ENCODE measurements around the gene TMEM219. TPM values are rescaled to one million over a fixed set of nuclear protein-coding genes. Genes with fewer than 3 reads are reported as not detected.

TMEM219 gene
- total and polyA plus RNA-seq, 9 of the 15 experiments (the other 6 are each of a cell fraction or from before 2014, with no cell fraction given): 35.3 to 62.8 (median 55.5) TPM

DNA sequence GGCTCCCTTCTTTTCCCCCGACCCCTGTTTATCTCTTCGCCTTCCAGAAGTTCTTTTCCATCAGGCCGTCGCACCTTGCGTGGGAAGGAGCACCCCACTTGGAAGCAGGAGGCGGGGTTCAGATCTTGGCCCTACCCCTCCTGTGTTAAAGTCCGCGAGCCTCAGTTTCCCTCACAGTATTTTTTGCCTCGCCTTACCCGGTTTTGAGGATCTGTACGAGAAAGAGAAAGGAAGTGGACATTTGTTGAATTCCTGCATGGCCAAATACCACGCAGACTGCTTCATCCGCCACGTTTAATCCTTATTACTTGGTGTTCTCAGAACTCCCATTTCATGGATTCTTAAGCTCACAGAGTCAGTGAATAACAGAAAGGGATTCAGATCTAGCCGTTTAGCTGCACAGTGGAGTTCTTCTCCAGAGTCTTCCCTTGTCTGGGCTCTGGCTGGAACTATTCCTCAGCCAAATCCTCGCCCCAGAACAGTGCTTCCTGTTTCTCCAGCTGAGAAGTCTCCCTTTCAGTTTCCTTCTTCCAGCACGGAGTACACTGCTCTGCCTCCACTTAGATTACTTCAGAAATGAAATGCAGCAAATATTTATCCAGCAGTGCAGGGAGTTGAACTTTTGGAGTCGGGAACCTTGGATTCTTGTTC lies 590 bp downstream of the TMEM219 start:
- in situ Hi-C loops (cut with MboI) (no loop called here), intact Hi-C loops (cut with micrococcal nuclease) (loop anchor here (5.0 kb wide), 1 partner anchor 35 kb away; the partner anchor contains the start of gene KCTD13)
- ATAC-seq (0 out of 3 replicates have a peak, but pooled peaks have one; percentile 7), FAIRE-seq (peak; percentile 56), DNase-seq (ENCODE audit: extremely low read depth in 1 of 4, low spot score in 3 of 4) (peak in 3 of 4 experiments; percentile 7 to 20 (median 16))
- Histone ChIP-seq H3K4me1 (replicated peaks in 1 of 2; ENCODE audit: control insufficient read depth in 2 of 2, insufficient read depth in 2 of 2, low read length in 2 of 2) (peaks cover 12 to 20% of the 10 kb centered on the region in 2 experiments; a peak in 4 of 5 replicates), H3K9me3 (replicated peaks; ENCODE audit: control insufficient read depth, insufficient read depth, low read depth, low read length) (no peaks in the 10 kb centered on the region; the same call in 1 of the 2 replicates), H3K9me1 (ENCODE audit: control insufficient read depth, insufficient read depth, low read length) (no peaks in the 10 kb centered on the region), H3K4me2 (ENCODE audit: insufficient read depth, low read length) (peak overlapping the region; percentile 87), H2AFZ (ENCODE audit: low read depth, low read length) (peak overlapping the region; percentile 100), H3K79me2 (ENCODE audit: control insufficient read depth, insufficient read depth, low read length) (peaks cover 7% of the 10 kb centered on the region; the same call in 2 of the 3 replicates), H3K27me3 (ENCODE audit: control insufficient read depth in 2 of 2, insufficient read depth in 2 of 2, low read length in 2 of 2) (no peaks in the 10 kb centered on the region), H3K4me3 (peak overlapping the region; percentile 69), H4K20me1 (replicated peaks; ENCODE audit: control insufficient read depth, insufficient read depth, low read length) (no peaks in the 10 kb centered on the region), H3K9ac (ENCODE audit: insufficient read depth in 1 of 2, low read depth in 2 of 2, low read length in 2 of 2) (peak overlapping the region; percentile 86 to 95), H3K27ac (ENCODE audit: extremely low read depth, low read depth, low read length) (peak overlapping the region; percentile 85), H3K36me3 (ENCODE audit: control insufficient read depth, insufficient read depth, low read length) (peaks cover 7% of the 10 kb centered on the region; the same call in 2 of the 3 replicates)
- BruUV-seq (replicated peaks): TSS peak; percentile 84
- CTCF ChIA-PET (ENCODE audit: low intra/inter-chr PET ratio): no interaction called here
- 9% methylated on average over 18 of the region's 18 CpGs for WGBS (ENCODE audit: insufficient coverage, low coverage, missing lambda C conversion rate)
- POLR2A ChIA-PET: interaction anchor here (1.0 to 3.3 kb wide), 4 partner anchors 11 to 35 kb away, joined by 3 to 18 read pairs (median 11); partner anchors contain the start of gene TAOK2
- TF ChIP-seq ARID4B (CRISPR knock-in tag; IDR thresholded peaks at IDR 0.05): peak; percentile 62; the same call in 1 of the 2 replicates
- TF ChIP-seq, protein P1, sequence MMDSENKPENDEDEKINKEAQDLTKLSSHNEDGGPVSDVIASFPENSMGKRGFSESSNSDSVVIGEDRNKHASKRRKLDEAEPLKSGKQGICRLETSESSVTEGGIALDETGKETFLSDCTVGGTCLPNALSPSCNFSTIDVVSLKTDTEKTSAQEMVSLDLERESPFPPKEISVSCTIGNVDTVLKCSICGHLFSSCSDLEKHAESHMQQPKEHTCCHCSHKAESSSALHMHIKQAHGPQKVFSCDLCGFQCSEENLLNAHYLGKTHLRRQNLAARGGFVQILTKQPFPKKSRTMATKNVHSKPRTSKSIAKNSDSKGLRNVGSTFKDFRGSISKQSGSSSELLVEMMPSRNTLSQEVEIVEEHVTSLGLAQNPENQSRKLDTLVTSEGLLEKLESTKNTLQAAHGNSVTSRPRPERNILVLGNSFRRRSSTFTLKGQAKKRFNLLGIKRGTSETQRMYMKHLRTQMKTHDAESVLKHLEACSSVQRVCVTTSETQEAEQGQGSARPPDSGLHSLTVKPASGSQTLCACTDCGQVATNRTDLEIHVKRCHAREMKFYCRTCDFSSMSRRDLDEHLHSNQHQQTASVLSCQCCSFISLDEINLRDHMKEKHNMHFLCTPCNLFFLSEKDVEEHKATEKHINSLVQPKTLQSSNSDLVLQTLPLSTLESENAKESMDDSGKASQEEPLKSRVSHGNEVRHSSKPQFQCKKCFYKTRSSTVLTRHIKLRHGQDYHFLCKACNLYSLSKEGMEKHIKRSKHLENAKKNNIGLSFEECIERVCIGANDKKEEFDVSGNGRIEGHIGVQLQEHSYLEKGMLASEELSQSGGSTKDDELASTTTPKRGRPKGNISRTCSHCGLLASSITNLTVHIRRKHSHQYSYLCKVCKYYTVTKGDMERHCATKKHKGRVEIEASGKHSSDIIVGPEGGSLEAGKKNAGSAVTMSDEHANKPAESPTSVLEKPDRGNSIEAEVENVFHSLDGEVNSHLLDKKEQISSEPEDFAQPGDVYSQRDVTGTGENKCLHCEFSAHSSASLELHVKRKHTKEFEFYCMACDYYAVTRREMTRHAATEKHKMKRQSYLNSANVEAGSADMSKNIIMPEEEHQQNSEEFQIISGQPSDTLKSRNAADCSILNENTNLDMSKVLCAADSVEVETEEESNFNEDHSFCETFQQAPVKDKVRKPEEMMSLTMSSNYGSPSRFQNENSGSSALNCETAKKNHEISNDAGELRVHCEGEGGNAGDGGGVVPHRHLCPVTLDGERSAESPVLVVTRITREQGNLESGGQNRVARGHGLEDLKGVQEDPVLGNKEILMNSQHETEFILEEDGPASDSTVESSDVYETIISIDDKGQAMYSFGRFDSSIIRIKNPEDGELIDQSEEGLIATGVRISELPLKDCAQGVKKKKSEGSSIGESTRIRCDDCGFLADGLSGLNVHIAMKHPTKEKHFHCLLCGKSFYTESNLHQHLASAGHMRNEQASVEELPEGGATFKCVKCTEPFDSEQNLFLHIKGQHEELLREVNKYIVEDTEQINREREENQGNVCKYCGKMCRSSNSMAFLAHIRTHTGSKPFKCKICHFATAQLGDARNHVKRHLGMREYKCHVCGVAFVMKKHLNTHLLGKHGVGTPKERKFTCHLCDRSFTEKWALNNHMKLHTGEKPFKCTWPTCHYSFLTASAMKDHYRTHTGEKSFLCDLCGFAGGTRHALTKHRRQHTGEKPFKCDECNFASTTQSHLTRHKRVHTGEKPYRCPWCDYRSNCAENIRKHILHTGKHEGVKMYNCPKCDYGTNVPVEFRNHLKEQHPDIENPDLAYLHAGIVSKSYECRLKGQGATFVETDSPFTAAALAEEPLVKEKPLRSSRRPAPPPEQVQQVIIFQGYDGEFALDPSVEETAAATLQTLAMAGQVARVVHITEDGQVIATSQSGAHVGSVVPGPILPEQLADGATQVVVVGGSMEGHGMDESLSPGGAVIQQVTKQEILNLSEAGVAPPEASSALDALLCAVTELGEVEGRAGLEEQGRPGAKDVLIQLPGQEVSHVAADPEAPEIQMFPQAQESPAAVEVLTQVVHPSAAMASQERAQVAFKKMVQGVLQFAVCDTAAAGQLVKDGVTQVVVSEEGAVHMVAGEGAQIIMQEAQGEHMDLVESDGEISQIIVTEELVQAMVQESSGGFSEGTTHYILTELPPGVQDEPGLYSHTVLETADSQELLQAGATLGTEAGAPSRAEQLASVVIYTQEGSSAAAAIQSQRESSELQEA (IDR thresholded peaks at IDR 0.05; ENCODE audit: low read depth): no peak
- TF ChIP-seq POLR3G (IDR thresholded peaks at IDR 0.05; ENCODE audit: extremely low read depth, insufficient read length, insufficient replicate concordance): no peak
- peak; percentile 64; the same call in 1 of the 2 replicates for TF ChIP-seq TCF15 (CRISPR knock-in tag; IDR thresholded peaks at IDR 0.05)
- 0 out of 2 replicates have a peak, but pooled peaks have one; percentile 39 for TF ChIP-seq OTX1 (CRISPR knock-in tag; IDR thresholded peaks at IDR 0.05)
- TF ChIP-seq ZFP1 (CRISPR knock-in tag; IDR thresholded peaks at IDR 0.05): no peak
